Caco-2 (cell line): Measurements from ENCODE around the gene IL2RA. TPM values are rescaled to one million over a fixed set of nuclear protein-coding genes. Genes with fewer than 3 reads are reported as not detected.

Experiments used
- BruUV-seq: library from RNA; stranded (reverse); fragments of 400-500 nt; replicated peaks from 2 replicates; lab custom pipeline; 2021; lab: Mats Ljungman, UMichigan
- CTCF ChIA-PET: fragments of 300-600 bp; sonication (Branson Sonifier 250); formaldehyde crosslinking; loops from one replicate; lab custom pipeline; 2022; ENCODE audit warnings: antibody characterized with exemption; lab: Charles Lee
- POLR2A ChIA-PET: fragments of 300-600 bp; sonication (Branson Sonifier 250); formaldehyde crosslinking; loops from one replicate; lab custom pipeline; 2022; ENCODE audit warnings: antibody characterized with exemption; lab: Charles Lee
- DNase-seq, 2 experiments: peaks; one replicate each; pipeline versions ENCODE4 v3.0.0 to v3.0.0-alpha.2; 2020 to 2022
- H3K27me3 ChIP-seq: replicated peaks from 2 replicates; pipeline ENCODE4 v1.6.0; 2011; ENCODE audit warnings: low read length; ENCODE audit not compliant: control insufficient read depth, insufficient read depth
- H3K36me3 ChIP-seq: 2 replicates; pipeline ENCODE4 v1.5.1; 2011; ENCODE audit warnings: low read length; ENCODE audit not compliant: control insufficient read depth, insufficient read depth
- H3K4me1 ChIP-seq: fragments of 250-450 bp; sonication (Bioruptor Pico); 2 replicates; pipeline ENCODE4 v1.5.1; 2020; ENCODE audit warnings: mild to moderate bottlenecking
- H3K4me3 ChIP-seq: 2 replicates; pipeline ENCODE4 v1.5.1; 2011; ENCODE audit warnings: low read depth, mild to moderate bottlenecking, control low read depth, low read length
- H3K9me3 ChIP-seq: fragments of 250-450 bp; sonication (Bioruptor Pico); 2 replicates; pipeline ENCODE4 v1.5.1; 2020; ENCODE audit warnings: mild to moderate bottlenecking, moderate library complexity
- H3K27ac Mint-ChIP-seq: one replicate; pipeline ENCODE4 v1.8.0; 2022; ENCODE audit warnings: mixed read lengths; ENCODE audit not compliant: unreplicated experiment
- H3K27me3 Mint-ChIP-seq: one replicate; pipeline ENCODE4 v1.8.0; 2022; ENCODE audit warnings: mixed read lengths; ENCODE audit not compliant: insufficient read depth, unreplicated experiment
- H3K36me3 Mint-ChIP-seq: one replicate; pipeline ENCODE4 v1.8.0; 2022; ENCODE audit warnings: mild to moderate bottlenecking, mixed read lengths; ENCODE audit not compliant: insufficient read depth, unreplicated experiment
- H3K4me1 Mint-ChIP-seq: one replicate; pipeline ENCODE4 v1.8.0; 2022; ENCODE audit warnings: low read depth, mixed read lengths; ENCODE audit not compliant: unreplicated experiment
- H3K4me3 Mint-ChIP-seq: one replicate; pipeline ENCODE4 v1.8.0; 2022; ENCODE audit warnings: mild to moderate bottlenecking, moderate library complexity, mixed read lengths; ENCODE audit not compliant: unreplicated experiment
- H3K9me3 Mint-ChIP-seq: one replicate; pipeline ENCODE4 v1.8.0; 2022; ENCODE audit warnings: mixed read lengths; ENCODE audit not compliant: unreplicated experiment
- intact Hi-C: fragments of 100-400 bp; cut with micrococcal nuclease; formaldehyde crosslinking; loops from one replicate; pipeline ENCODE4 v1.10.0; 2022; ENCODE audit not compliant: unreplicated experiment
- total RNA-seq: library from RNA; stranded (reverse); gene quantifications from 2 replicates; pipeline ENCODE4 v1.2.3, GENCODE V29; 2022
- TF ChIP-seq, protein P1 (sequence below), 2 experiments: fragments of 200-600 bp in 1 of 2; IDR thresholded peaks; 1 replicate in 1 of 2; 2 replicates in 1 of 2; pipeline versions ENCODE4 v1.5.1 to v1.8.0; 2011 to 2022; ENCODE audit warnings: antibody characterized with exemption in 1 of 2, control low read depth in 1 of 2, inconsistent platforms in 1 of 2, low read depth in 1 of 2, low read length in 1 of 2, mild to moderate bottlenecking in 1 of 2, moderate library complexity in 1 of 2; ENCODE audit not compliant: insufficient read depth in 1 of 2, severe bottlenecking in 1 of 2, unreplicated experiment in 1 of 2

IL2RA gene
- total RNA-seq, 1 experiment from 2014 or later = not detected

- Histone ChIP-seq H3K9me3 (0 out of 2 replicates have a peak, but pooled peaks cover 4% of the 10 kb centered on the region), H3K36me3 (no peaks in the 10 kb centered on the region), H3K4me3 (no peak overlapping the region), H3K27me3 (no peaks in the 10 kb centered on the region), H3K4me1 (no peaks in the 10 kb centered on the region)
- no TSS peak for BruUV-seq
- Mint-ChIP-seq H3K9me3 (peaks cover 15% of the 10 kb centered on the region), H3K4me1 (no peaks in the 10 kb centered on the region), H3K27ac (no peak overlapping the region), H3K27me3 (peaks cover 41% of the 10 kb centered on the region), H3K4me3 (no peak overlapping the region), H3K36me3 (no peaks in the 10 kb centered on the region)
- intact Hi-C loops = no loop called here
- CTCF ChIA-PET = no interaction called here
- TF ChIP-seq, protein P1, sequence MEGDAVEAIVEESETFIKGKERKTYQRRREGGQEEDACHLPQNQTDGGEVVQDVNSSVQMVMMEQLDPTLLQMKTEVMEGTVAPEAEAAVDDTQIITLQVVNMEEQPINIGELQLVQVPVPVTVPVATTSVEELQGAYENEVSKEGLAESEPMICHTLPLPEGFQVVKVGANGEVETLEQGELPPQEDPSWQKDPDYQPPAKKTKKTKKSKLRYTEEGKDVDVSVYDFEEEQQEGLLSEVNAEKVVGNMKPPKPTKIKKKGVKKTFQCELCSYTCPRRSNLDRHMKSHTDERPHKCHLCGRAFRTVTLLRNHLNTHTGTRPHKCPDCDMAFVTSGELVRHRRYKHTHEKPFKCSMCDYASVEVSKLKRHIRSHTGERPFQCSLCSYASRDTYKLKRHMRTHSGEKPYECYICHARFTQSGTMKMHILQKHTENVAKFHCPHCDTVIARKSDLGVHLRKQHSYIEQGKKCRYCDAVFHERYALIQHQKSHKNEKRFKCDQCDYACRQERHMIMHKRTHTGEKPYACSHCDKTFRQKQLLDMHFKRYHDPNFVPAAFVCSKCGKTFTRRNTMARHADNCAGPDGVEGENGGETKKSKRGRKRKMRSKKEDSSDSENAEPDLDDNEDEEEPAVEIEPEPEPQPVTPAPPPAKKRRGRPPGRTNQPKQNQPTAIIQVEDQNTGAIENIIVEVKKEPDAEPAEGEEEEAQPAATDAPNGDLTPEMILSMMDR (IDR thresholded peaks at IDR 0.05; ENCODE audit: insufficient read depth in 1 of 2, low read depth in 1 of 2, low read length in 1 of 2, severe bottlenecking in 1 of 2, unreplicated experiment in 1 of 2) = no peak
- DNase-seq = no peak
- POLR2A ChIA-PET = no interaction called here
Observed at GRCh38 chr10:6002809-6003510, 59.2 kb downstream of the IL2RA start.

DNA sequence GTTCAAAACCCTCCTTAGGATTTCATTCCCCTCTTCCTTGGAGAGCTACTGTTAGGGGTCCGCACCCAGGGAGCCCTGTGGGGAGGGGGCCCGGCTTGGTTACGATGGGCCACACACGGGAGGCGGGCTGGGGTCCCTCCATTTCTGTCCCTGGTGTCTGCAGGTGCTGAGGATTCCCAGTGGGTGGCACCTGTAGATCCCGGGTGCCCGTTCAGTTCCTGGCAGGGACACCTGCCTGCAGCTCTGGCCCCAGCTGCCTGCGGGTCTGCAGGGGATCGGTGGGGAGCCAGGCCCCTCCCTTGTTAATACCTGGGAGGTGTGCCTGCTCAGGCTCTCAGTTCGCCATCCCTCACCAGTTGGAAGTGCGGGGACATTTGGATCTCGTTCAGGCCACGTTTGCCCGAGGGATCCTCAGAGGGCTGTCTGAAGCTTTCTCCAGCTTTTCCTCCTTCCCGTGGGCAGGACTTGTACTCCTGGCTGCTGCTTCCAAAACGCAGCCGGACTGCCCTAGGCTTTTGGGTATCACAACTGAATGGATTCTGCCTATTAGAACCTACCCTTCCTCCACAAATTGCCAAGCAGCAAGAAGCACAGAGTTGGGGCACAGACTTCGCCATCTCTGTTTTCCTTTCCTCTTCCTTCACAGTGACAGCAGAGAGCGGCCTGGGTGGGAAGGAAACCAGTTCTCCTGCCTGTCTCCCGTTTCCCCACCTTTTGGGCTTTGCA, 62.6 kb downstream of the IL2RA start:
- no peak for DNase-seq
- Mint-ChIP-seq H3K27ac (no peak overlapping the region), H3K4me1 (no peaks in the 10 kb centered on the region), H3K4me3 (no peak overlapping the region), H3K27me3 (peaks cover 41% of the 10 kb centered on the region), H3K9me3 (no peaks in the 10 kb centered on the region), H3K36me3 (no peaks in the 10 kb centered on the region)
- intact Hi-C loops = no loop called here
- Histone ChIP-seq H3K36me3 (no peaks in the 10 kb centered on the region), H3K4me1 (no peaks in the 10 kb centered on the region), H3K9me3 (no peaks in the 10 kb centered on the region), H3K4me3 (no peak overlapping the region), H3K27me3 (no peaks in the 10 kb centered on the region)
- CTCF ChIA-PET = interaction anchor here (0.6 to 1.3 kb wide), 2 partner anchors 87 to 407 kb away, joined by 3 read pairs; no protein-coding TSS in a partner anchor
- TF ChIP-seq, protein P1 (IDR thresholded peaks at IDR 0.05; ENCODE audit: insufficient read depth in 1 of 2, low read depth in 1 of 2, low read length in 1 of 2, severe bottlenecking in 1 of 2, unreplicated experiment in 1 of 2) = no peak
- POLR2A ChIA-PET = interaction anchor here (0.6 kb wide), 1 partner anchor 185 kb away, joined by 3 read pairs; no protein-coding TSS in a partner anchor
- no TSS peak for BruUV-seq

GRCh38 chr10:5996696-5997095, 65.5 kb downstream of the IL2RA start:
- no TSS peak for BruUV-seq
- POLR2A ChIA-PET = no interaction called here

More at GRCh38 chr10:5996696-5997095, 65.5 kb downstream of the IL2RA start:
- DNase-seq = no peak
- Histone ChIP-seq H3K36me3 (no peaks in the 10 kb centered on the region), H3K4me3 (no peak overlapping the region), H3K4me1 (no peaks in the 10 kb centered on the region), H3K27me3 (no peaks in the 10 kb centered on the region), H3K9me3 (peaks cover 25% of the 10 kb centered on the region)
- CTCF ChIA-PET = no interaction called here
- H3K27me3 Mint-ChIP-seq = peaks cover 36% of the 10 kb centered on the region
- TF ChIP-seq, protein P1 (IDR thresholded peaks at IDR 0.05; ENCODE audit: insufficient read depth in 1 of 2, low read depth in 1 of 2, low read length in 1 of 2, severe bottlenecking in 1 of 2, unreplicated experiment in 1 of 2) = no peak
- no peaks in the 10 kb centered on the region for H3K36me3 Mint-ChIP-seq
- peaks cover 25% of the 10 kb centered on the region for H3K9me3 Mint-ChIP-seq
- H3K4me3 Mint-ChIP-seq = no peak overlapping the region
- intact Hi-C loops = no loop called here
- no peaks in the 10 kb centered on the region for H3K4me1 Mint-ChIP-seq
- H3K27ac Mint-ChIP-seq = no peak overlapping the region
